K562 (cell line): Measurements from ENCODE around the gene ATP5PD. TPM values are rescaled to one million over a fixed set of nuclear protein-coding genes. Genes with fewer than 3 reads are reported as not detected.

Source experiments
- BCOR ChIP-seq: fragments of 450-650 bp; IDR thresholded peaks from 2 replicates; pipeline ENCODE4 v1.6.1; 2016
- CBX5 ChIP-seq: IDR thresholded peaks from 2 replicates; pipeline ENCODE4 v1.6.1; 2014; ENCODE audit warnings: low read depth, borderline replicate concordance
- EWSR1 ChIP-seq: fragments of 450-650 bp; IDR thresholded peaks from 2 replicates; pipeline ENCODE4 v1.6.1; 2018; ENCODE audit warnings: borderline replicate concordance, mild to moderate bottlenecking, low read depth, moderate library complexity; ENCODE audit not compliant: partially characterized antibody
- NRF1 ChIP-seq, 2 experiments: fragments of 450-650 bp; IDR thresholded peaks in 1 of 2; conservative IDR thresholded peaks in 1 of 2; 2 replicates each; pipeline ENCODE4 v1.6.1; 2014; ENCODE audit warnings: mild to moderate bottlenecking in 2 of 2
- PHF20 ChIP-seq: fragments of 450-650 bp; IDR thresholded peaks from 2 replicates; pipeline ENCODE4 v1.6.1; 2018; ENCODE audit not compliant: partially characterized antibody
- SRSF7 ChIP-seq: fragments of 200-400 bp; formaldehyde crosslinking; optimal IDR thresholded peaks from 2 replicates; pipeline ENCODE3; 2017; ENCODE audit warnings: mild to moderate bottlenecking, low read depth, low read length
- ZNF174 ChIP-seq: fragments of 250-450 bp; sonication (Bioruptor Pico); IDR thresholded peaks from 2 replicates; pipeline ENCODE4 v1.4.0; 2020; ENCODE audit warnings: mild to moderate bottlenecking
- ZNF695 ChIP-seq: fragments of 450-650 bp; formaldehyde crosslinking; IDR thresholded peaks from 2 replicates; pipeline ENCODE4 v1.4.0; 2020; ENCODE audit warnings: mild to moderate bottlenecking, moderate library complexity
- ZNF696 ChIP-seq: fragments of 250-450 bp; sonication (Bioruptor Pico); conservative IDR thresholded peaks from 2 replicates; pipeline ENCODE4 v1.4.0; 2020; ENCODE audit warnings: mild to moderate bottlenecking, moderate library complexity
- polyA plus RNA-seq, 8 experiments: library from polyadenylated mRNA; depleted of rRNA in 4 of 8; stranded (reverse) in 5 of 8; unstranded in 3 of 8; fragments of >200 nt; fragmentation: Nextera tagmentation in 2 of 8; fragmentation: Illumina TruSeq in 1 of 8; extraction: Ambion mirVana in 2 of 8; extraction: Trizol in 1 of 8; gene quantifications; 2 replicates each; pipeline versions ENCODE4 v1.2.1 to v1.2.3, GENCODE V29; 2011 to 2014; ENCODE audit warnings: inconsistent platforms in 1 of 8, missing spikeins in 1 of 8
- total RNA-seq, 7 experiments: library from RNA; depleted of rRNA in 6 of 7; stranded (reverse); fragments of >200 nt in 6 of 7; fragmentation: Illumina TruSeq in 2 of 7; extraction: Trizol in 2 of 7; gene quantifications; 2 replicates each; pipeline versions ENCODE4 v1.2.1 to v1.2.3, GENCODE V29; 2011 to 2021; ENCODE audit warnings: low replicate concordance in 1 of 7
- TF ChIP-seq, protein P1 (sequence below): fragments of 250-450 bp; sonication (Bioruptor Pico); IDR thresholded peaks from 2 replicates; pipeline ENCODE4 v1.4.0; 2020
- TF ChIP-seq, protein P2 (sequence below): fragments of 450-650 bp; formaldehyde crosslinking; IDR thresholded peaks from 2 replicates; pipeline ENCODE4 v1.4.0; 2022; ENCODE audit warnings: missing genetic modification characterization
- TF ChIP-seq, protein P3 (sequence below): fragments of 250-450 bp; sonication (Bioruptor Pico); IDR thresholded peaks from 2 replicates; pipeline ENCODE4 v1.5.0; 2021

ATP5PD gene
- total and polyA plus RNA-seq, 9 of the 15 experiments (the other 6 are each of a cell fraction or from before 2014, with no cell fraction given), result 271 to 828 (median 432) TPM

DNA sequence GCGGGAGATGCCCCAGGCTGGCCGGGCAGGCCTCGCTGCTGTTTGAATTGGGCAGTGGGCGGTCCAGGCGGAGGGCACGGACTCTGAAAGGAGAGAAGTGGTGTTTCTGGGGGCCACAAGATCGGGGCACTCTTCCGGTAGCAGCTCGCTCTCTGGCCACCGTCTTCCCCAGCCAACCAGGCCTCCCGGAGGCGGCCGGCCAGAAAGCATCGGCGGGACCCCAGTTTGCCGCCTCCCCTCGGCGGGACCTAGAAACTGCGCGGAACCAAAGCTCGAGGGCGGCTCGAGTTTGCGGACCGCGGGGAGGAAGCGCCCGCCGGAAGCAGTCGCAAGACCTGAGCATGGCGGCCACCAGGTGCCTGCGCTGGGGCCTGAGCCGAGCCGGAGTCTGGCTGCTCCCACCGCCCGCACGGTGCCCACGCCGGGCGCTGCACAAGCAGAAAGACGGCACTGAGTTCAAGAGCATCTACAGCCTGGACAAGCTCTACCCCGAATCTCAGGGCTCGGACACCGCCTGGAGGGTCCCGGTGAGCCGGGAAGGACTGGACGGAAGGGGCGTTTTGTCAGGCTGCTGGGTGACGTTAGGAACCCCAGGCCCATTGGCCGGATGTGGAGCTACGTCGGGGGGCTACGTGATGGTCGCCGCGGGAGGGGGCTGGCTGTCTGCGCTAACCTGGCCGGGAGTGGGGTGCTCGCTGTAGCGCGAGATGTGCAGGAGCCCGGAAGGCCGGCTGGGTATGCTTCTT is 34.2 kb downstream of the ATP5PD start, which contains the start of gene MRPL58 (continued):
- TF ChIP-seq BCOR (no peak), EWSR1 (no peak), NRF1 (conservative IDR thresholded peaks at IDR 0.05 in 1 of 2, IDR thresholded peaks at IDR 0.05 in 1 of 2) (peak; percentile 46 to 59; a peak in 3 of 4 replicates), CBX5 (peak; percentile 63; the same call in 1 of the 2 replicates), SRSF7 (no peak), ZNF695 (CRISPR knock-in tag) (no peak), ZNF696 (CRISPR knock-in tag) (no peak), PHF20 (peak; percentile 96), ZNF174 (no peak)
- TF ChIP-seq, protein P1, sequence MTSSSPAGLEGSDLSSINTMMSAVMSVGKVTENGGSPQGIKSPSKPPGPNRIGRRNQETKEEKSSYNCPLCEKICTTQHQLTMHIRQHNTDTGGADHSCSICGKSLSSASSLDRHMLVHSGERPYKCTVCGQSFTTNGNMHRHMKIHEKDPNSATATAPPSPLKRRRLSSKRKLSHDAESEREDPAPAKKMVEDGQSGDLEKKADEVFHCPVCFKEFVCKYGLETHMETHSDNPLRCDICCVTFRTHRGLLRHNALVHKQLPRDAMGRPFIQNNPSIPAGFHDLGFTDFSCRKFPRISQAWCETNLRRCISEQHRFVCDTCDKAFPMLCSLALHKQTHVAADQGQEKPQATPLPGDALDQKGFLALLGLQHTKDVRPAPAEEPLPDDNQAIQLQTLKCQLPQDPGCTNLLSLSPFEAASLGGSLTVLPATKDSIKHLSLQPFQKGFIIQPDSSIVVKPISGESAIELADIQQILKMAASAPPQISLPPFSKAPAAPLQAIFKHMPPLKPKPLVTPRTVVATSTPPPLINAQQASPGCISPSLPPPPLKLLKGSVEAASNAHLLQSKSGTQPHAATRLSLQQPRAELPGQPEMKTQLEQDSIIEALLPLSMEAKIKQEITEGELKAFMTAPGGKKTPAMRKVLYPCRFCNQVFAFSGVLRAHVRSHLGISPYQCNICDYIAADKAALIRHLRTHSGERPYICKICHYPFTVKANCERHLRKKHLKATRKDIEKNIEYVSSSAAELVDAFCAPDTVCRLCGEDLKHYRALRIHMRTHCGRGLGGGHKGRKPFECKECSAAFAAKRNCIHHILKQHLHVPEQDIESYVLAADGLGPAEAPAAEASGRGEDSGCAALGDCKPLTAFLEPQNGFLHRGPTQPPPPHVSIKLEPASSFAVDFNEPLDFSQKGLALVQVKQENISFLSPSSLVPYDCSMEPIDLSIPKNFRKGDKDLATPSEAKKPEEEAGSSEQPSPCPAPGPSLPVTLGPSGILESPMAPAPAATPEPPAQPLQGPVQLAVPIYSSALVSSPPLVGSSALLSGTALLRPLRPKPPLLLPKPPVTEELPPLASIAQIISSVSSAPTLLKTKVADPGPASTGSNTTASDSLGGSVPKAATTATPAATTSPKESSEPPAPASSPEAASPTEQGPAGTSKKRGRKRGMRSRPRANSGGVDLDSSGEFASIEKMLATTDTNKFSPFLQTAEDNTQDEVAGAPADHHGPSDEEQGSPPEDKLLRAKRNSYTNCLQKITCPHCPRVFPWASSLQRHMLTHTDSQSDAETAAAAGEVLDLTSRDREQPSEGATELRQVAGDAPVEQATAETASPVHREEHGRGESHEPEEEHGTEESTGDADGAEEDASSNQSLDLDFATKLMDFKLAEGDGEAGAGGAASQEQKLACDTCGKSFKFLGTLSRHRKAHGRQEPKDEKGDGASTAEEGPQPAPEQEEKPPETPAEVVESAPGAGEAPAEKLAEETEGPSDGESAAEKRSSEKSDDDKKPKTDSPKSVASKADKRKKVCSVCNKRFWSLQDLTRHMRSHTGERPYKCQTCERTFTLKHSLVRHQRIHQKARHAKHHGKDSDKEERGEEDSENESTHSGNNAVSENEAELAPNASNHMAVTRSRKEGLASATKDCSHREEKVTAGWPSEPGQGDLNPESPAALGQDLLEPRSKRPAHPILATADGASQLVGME (CRISPR knock-in tag), result peak; percentile 94; the same call in 1 of the 2 replicates
- TF ChIP-seq, protein P2, sequence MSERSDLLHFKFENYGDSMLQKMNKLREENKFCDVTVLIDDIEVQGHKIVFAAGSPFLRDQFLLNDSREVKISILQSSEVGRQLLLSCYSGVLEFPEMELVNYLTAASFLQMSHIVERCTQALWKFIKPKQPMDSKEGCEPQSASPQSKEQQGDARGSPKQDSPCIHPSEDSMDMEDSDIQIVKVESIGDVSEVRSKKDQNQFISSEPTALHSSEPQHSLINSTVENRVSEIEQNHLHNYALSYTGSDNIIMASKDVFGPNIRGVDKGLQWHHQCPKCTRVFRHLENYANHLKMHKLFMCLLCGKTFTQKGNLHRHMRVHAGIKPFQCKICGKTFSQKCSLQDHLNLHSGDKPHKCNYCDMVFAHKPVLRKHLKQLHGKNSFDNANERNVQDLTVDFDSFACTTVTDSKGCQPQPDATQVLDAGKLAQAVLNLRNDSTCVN, result no peak
- TF ChIP-seq, protein P3, sequence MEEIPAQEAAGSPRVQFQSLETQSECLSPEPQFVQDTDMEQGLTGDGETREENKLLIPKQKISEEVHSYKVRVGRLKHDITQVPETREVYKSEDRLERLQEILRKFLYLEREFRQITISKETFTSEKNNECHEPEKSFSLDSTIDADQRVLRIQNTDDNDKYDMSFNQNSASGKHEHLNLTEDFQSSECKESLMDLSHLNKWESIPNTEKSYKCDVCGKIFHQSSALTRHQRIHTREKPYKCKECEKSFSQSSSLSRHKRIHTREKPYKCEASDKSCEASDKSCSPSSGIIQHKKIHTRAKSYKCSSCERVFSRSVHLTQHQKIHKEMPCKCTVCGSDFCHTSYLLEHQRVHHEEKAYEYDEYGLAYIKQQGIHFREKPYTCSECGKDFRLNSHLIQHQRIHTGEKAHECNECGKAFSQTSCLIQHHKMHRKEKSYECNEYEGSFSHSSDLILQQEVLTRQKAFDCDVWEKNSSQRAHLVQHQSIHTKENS (CRISPR knock-in tag), result no peak
